Panc1 (cell line): ENCODE measurements around the gene GDF15. TPM values are rescaled to one million over a fixed set of nuclear protein-coding genes. Genes with fewer than 3 reads are reported as not detected.

Experiments
- ATAC-seq: fragments of 200-7000 bp; cut with Tn5 transposase; 2 replicates; pipeline ENCODE4 v1.9.1; 2020; ENCODE audit warnings: mild to moderate bottlenecking, moderate library complexity
- BruUV-seq: library from RNA; stranded (reverse); fragments of 400-500 nt; replicated peaks from 2 replicates; lab custom pipeline; 2021; lab: Mats Ljungman, UMichigan
- CTCF ChIA-PET: fragments of 300-600 bp; sonication (Branson Sonifier 250); formaldehyde crosslinking; loops from one replicate; lab custom pipeline; 2022; ENCODE audit warnings: antibody characterized with exemption; lab: Charles Lee
- POLR2A ChIA-PET: fragments of 300-600 bp; sonication (Branson Sonifier 250); formaldehyde crosslinking; loops from one replicate; lab custom pipeline; 2022; ENCODE audit warnings: antibody characterized with exemption; lab: Charles Lee
- DNase-seq: peaks from one replicate; pipeline ENCODE4 v3.0.0-alpha.2; 2010; ENCODE audit warnings: low read depth, low spot score
- H3K27ac ChIP-seq: 2 replicates; pipeline ENCODE4 v1.5.1; 2011; ENCODE audit warnings: mild to moderate bottlenecking, low read length, inconsistent platforms
- H3K27me3 ChIP-seq: fragments of 200-500 bp; sonication (Bioruptor generic); 2 replicates; pipeline ENCODE4 v1.6.0; 2014; ENCODE audit warnings: low read length, inconsistent platforms; ENCODE audit not compliant: control insufficient read depth, insufficient read depth
- H3K36me3 ChIP-seq: fragments of 200-500 bp; sonication (Bioruptor generic); 2 replicates; pipeline ENCODE4 v1.5.1; 2014; ENCODE audit warnings: inconsistent platforms, mild to moderate bottlenecking, low read length, moderate library complexity; ENCODE audit not compliant: control insufficient read depth, insufficient read depth
- H3K4me1 ChIP-seq: 2 replicates; pipeline ENCODE4 v1.5.1; 2011; ENCODE audit warnings: inconsistent platforms, mild to moderate bottlenecking, low read length, moderate library complexity; ENCODE audit not compliant: control insufficient read depth, insufficient read depth
- H3K4me3 ChIP-seq, 2 experiments: 2 replicates each; pipeline ENCODE4 v1.5.1; 2011 to 2012; ENCODE audit warnings: low read depth in 2 of 2, low read length in 2 of 2, mild to moderate bottlenecking in 2 of 2, inconsistent platforms in 1 of 2, moderate library complexity in 1 of 2
- H3K9me3 ChIP-seq: fragments of 200-500 bp; sonication (Bioruptor generic); 2 replicates; pipeline ENCODE4 v1.5.1; 2014; ENCODE audit warnings: low read depth, mild to moderate bottlenecking, inconsistent platforms, low read length, moderate library complexity; ENCODE audit not compliant: control insufficient read depth, insufficient read depth
- CTCF ChIP-seq: fragments of 450-650 bp; IDR thresholded peaks from 2 replicates; pipeline ENCODE4 v1.5.1; 2017; ENCODE audit warnings: mild to moderate bottlenecking
- POLR2AphosphoS5 ChIP-seq: IDR thresholded peaks from 2 replicates; pipeline ENCODE4 v1.6.1; 2012; ENCODE audit warnings: mild to moderate bottlenecking, low read depth, low read length, moderate library complexity
- REST ChIP-seq, 2 experiments: IDR thresholded peaks; 2 replicates each; pipeline ENCODE4 v1.6.1; 2011 to 2012; ENCODE audit warnings: low read depth in 2 of 2, control low read depth in 1 of 2, low read length in 1 of 2, mild to moderate bottlenecking in 1 of 2, moderate library complexity in 1 of 2; ENCODE audit not compliant: insufficient read depth in 1 of 2
- SIN3A ChIP-seq: IDR thresholded peaks from 2 replicates; pipeline ENCODE4 v1.6.1; 2012; ENCODE audit warnings: low read depth, mild to moderate bottlenecking, low read length, moderate library complexity, borderline replicate concordance; ENCODE audit not compliant: insufficient read depth
- TCF7L2 ChIP-seq: IDR thresholded peaks from 2 replicates; pipeline ENCODE4 v1.6.1; 2011; ENCODE audit warnings: mild to moderate bottlenecking, low read depth, low read length, inconsistent platforms
- in situ Hi-C: cut with HindIII; loops from 2 replicates; pipeline ENCODE4 v1.10.0; 2016; ENCODE audit warnings: low sequenced_read_pairs, low pct_unique_long_range_greater_than_20kb
- intact Hi-C: fragments of 100-400 bp; cut with micrococcal nuclease; formaldehyde crosslinking; loops from one replicate; pipeline ENCODE4 v1.10.0; 2022; ENCODE audit not compliant: unreplicated experiment
- total RNA-seq: library from RNA; stranded (reverse); gene quantifications from one replicate; pipeline ENCODE4 v1.2.1, GENCODE V29; 2021; ENCODE audit not compliant: unreplicated experiment

Gene GDF15
- total RNA-seq, 1 experiment from 2014 or later = 335 TPM

- BruUV-seq = no TSS peak
- ChIA-PET CTCF (interaction anchor here (0.7 to 1.4 kb wide), 3 partner anchors 28 to 137 kb away, joined by 3 to 6 read pairs (median 3); no protein-coding TSS in a partner anchor), POLR2A (interaction anchor here (0.7 to 1.0 kb wide), 4 partner anchors 75 to 165 kb away, joined by 3 to 4 read pairs (median 3); partner anchors contain the start of gene JUND)
- ATAC-seq = peak; percentile 66
- in situ Hi-C loops (no loop called here), intact Hi-C loops (no loop called here)
- H3K36me3 ChIP-seq = peaks cover 2% of the 10 kb centered on the region; the same call in 1 of the 2 replicates
- H3K27me3 ChIP-seq = no peaks in the 10 kb centered on the region
- H3K4me1 ChIP-seq = peaks cover 40% of the 10 kb centered on the region
- TF ChIP-seq SIN3A (no peak), POLR2AphosphoS5 (no peak), REST (IDR thresholded peaks at IDR 0.05; ENCODE audit: insufficient read depth in 1 of 2, low read depth in 2 of 2, low read length in 1 of 2) (no peak), TCF7L2 (no peak), CTCF (no peak)
- DNase-seq = no peak
- H3K4me3 ChIP-seq = peak overlapping the region; percentile 37 to 60
- peak overlapping the region; percentile 95 for H3K27ac ChIP-seq
- no peaks in the 10 kb centered on the region for H3K9me3 ChIP-seq
Measured at GRCh38 chr19:18416778-18417249, 30.9 kb downstream of the GDF15 start.

- ATAC-seq (peak; percentile 55), DNase-seq (no peak)
- in situ Hi-C loops (no loop called here), intact Hi-C loops (no loop called here)
- TF ChIP-seq POLR2AphosphoS5 (no peak), REST (IDR thresholded peaks at IDR 0.05; ENCODE audit: insufficient read depth in 1 of 2, low read depth in 2 of 2, low read length in 1 of 2) (no peak), TCF7L2 (no peak), CTCF (no peak), SIN3A (no peak)
- no TSS peak for BruUV-seq
- Histone ChIP-seq H3K27me3 (no peaks in the 10 kb centered on the region), H3K4me3 (peak overlapping the region; percentile 37 to 60), H3K9me3 (no peaks in the 10 kb centered on the region), H3K4me1 (peaks cover 40% of the 10 kb centered on the region), H3K27ac (peak overlapping the region; percentile 95), H3K36me3 (peaks cover 2% of the 10 kb centered on the region; the same call in 1 of the 2 replicates)
- ChIA-PET CTCF (no interaction called here), POLR2A (interaction anchor here (0.6 to 1.0 kb wide), 4 partner anchors 29 to 165 kb away, joined by 3 to 10 read pairs (median 3); no protein-coding TSS in a partner anchor)
Measured at GRCh38 chr19:18417250-18418028, 31.5 kb downstream of the GDF15 start.
